ENCODE measurements around the gene ALDH3B1.

Gene ALDH3B1

GRCh38 chr11:68025047-68025446 lies 14.9 kb downstream of the ALDH3B1 start:
- no peak overlapping the region for H3K4me3 ChIP-seq (replicated peaks; ENCODE audit: low read depth, low read length)
- H3K36me3 ChIP-seq (ENCODE audit: control insufficient read depth, insufficient read depth, low read length): no peaks in the 10 kb centered on the region
- H3K27me3 ChIP-seq (replicated peaks; ENCODE audit: control insufficient read depth, insufficient read depth, low read length): no peaks in the 10 kb centered on the region
- peak; percentile 21 for TF ChIP-seq CTCF (IDR thresholded peaks at IDR 0.05; ENCODE audit: insufficient read depth, low read length, poor library complexity, severe bottlenecking)
- DNase-seq (ENCODE audit: extremely low read depth, insufficient read length): no peak

- DNase-seq (ENCODE audit: extremely low read depth, insufficient read length): no peak
- no peaks in the 10 kb centered on the region for H3K27me3 ChIP-seq (replicated peaks; ENCODE audit: control insufficient read depth, insufficient read depth, low read length)
- no peaks in the 10 kb centered on the region for H3K36me3 ChIP-seq (ENCODE audit: control insufficient read depth, insufficient read depth, low read length)
- H3K4me3 ChIP-seq (replicated peaks; ENCODE audit: low read depth, low read length): no peak overlapping the region
- no peak for TF ChIP-seq CTCF (IDR thresholded peaks at IDR 0.05; ENCODE audit: insufficient read depth, low read length, poor library complexity, severe bottlenecking)
Observed at GRCh38 chr11:68026391-68027105, 16.4 kb downstream of the ALDH3B1 start.

- Histone ChIP-seq H3K36me3 (ENCODE audit: control insufficient read depth, insufficient read depth, low read length) (0 out of 2 replicates have a peak, but pooled peaks cover under 1% of the 10 kb centered on the region), H3K27me3 (replicated peaks; ENCODE audit: control insufficient read depth, insufficient read depth, low read length) (no peaks in the 10 kb centered on the region), H3K4me3 (replicated peaks; ENCODE audit: low read depth, low read length) (no peak overlapping the region)
- no peak for DNase-seq (ENCODE audit: extremely low read depth, insufficient read length)
- no peak for TF ChIP-seq CTCF (IDR thresholded peaks at IDR 0.05; ENCODE audit: insufficient read depth, low read length, poor library complexity, severe bottlenecking)
Observed at GRCh38 chr11:68027667-68028066, 17.5 kb downstream of the ALDH3B1 start.

- Histone ChIP-seq H3K4me3 (replicated peaks; ENCODE audit: low read depth, low read length) (no peak overlapping the region; the same call in 1 of the 2 replicates), H3K27me3 (replicated peaks; ENCODE audit: control insufficient read depth, insufficient read depth, low read length) (no peaks in the 10 kb centered on the region), H3K36me3 (ENCODE audit: control insufficient read depth, insufficient read depth, low read length) (peaks cover 8% of the 10 kb centered on the region)
- DNase-seq (ENCODE audit: extremely low read depth, insufficient read length): no peak
- no peak for TF ChIP-seq CTCF (IDR thresholded peaks at IDR 0.05; ENCODE audit: insufficient read depth, low read length, poor library complexity, severe bottlenecking)
Observed at GRCh38 chr11:68028802-68029545, 18.8 kb downstream of the ALDH3B1 start.

GRCh38 chr11:68030318-68031143 lies 20.4 kb downstream of the ALDH3B1 start, which contains the start of gene NDUFS8:
Gene NDUFS8, plus strand, starts transcription at chr11:68030681. Its CDS starts 1,471 bp downstream, at chr11:68032152.
- TF ChIP-seq CTCF (IDR thresholded peaks at IDR 0.05; ENCODE audit: insufficient read depth, low read length, poor library complexity, severe bottlenecking): no peak
- Histone ChIP-seq H3K4me3 (replicated peaks; ENCODE audit: low read depth, low read length) (peak within 1 kb of the TSS; percentile 91), H3K27me3 (replicated peaks; ENCODE audit: control insufficient read depth, insufficient read depth, low read length) (no peaks in the 10 kb centered on the region), H3K36me3 (ENCODE audit: control insufficient read depth, insufficient read depth, low read length) (peaks cover 13% of the 10 kb centered on the region)
- DNase-seq (ENCODE audit: extremely low read depth, insufficient read length): peak; percentile 92
